GM19395 (cell line): ENCODE data around the gene UBE4B.
"Not testable (repeated sequence)": the region's sequence is repeated elsewhere in the genome, so short reads cannot be mapped to it uniquely, and the experiment has no call there.

Source experiments
- ATAC-seq: cut with Tn5 transposase; IDR thresholded peaks from one replicate; pipeline ENCODE4 v1.9.1; 2021; ENCODE audit warnings: mild to moderate bottlenecking, moderate library complexity; ENCODE audit not compliant: unreplicated experiment

UBE4B gene

GRCh38 chr1:10207810-10208209 is 175.1 kb downstream of the UBE4B start:
- no peak for ATAC-seq

- no peak for ATAC-seq
Observed at GRCh38 chr1:10208537-10208936, 175.8 kb downstream of the UBE4B start.

- ATAC-seq, result no peak
Observed at GRCh38 chr1:10209590-10209904, 176.8 kb downstream of the UBE4B start.

GRCh38 chr1:10209905-10210810 is 177.4 kb downstream of the UBE4B start, which contains the start of gene KIF1B:
Gene KIF1B, plus strand, starts transcription at chr1:10210570. Its CDS starts 21,759 bp downstream, at chr1:10232329.
- ATAC-seq, result peak; percentile 87

- ATAC-seq, result peak; percentile 18
Observed at GRCh38 chr1:10210841-10211804, 178.4 kb downstream of the UBE4B start.

GRCh38 chr1:10211805-10212410 is 179.2 kb downstream of the UBE4B start:
- ATAC-seq, result no peak

- no peak for ATAC-seq
Observed at GRCh38 chr1:10212476-10212875, 179.7 kb downstream of the UBE4B start.

GRCh38 chr1:10213186-10213705 is 180.5 kb downstream of the UBE4B start:
- ATAC-seq, result no peak

- ATAC-seq, result no peak
Observed at GRCh38 chr1:10216090-10216749, 183.5 kb downstream of the UBE4B start.

GRCh38 chr1:10217748-10218441 is 185.1 kb downstream of the UBE4B start:
- ATAC-seq, result no peak

GRCh38 chr1:10220200-10220599 is 187.4 kb downstream of the UBE4B start:
- ATAC-seq, result no peak

GRCh38 chr1:10220657-10221056 is 187.9 kb downstream of the UBE4B start:
- ATAC-seq, result not testable (repeated sequence)

- no peak for ATAC-seq
Observed at GRCh38 chr1:10225573-10225972, 192.8 kb downstream of the UBE4B start.

- no peak for ATAC-seq
Observed at GRCh38 chr1:10228528-10228927, 195.8 kb downstream of the UBE4B start.

GRCh38 chr1:10229903-10230302 is 197.1 kb downstream of the UBE4B start:
- ATAC-seq, result no peak
